HFF-Myc (cell line): ENCODE data around the gene EEFSEC.

Source experiments
- DNase-seq: peaks from one replicate; pipeline ENCODE4 v3.0.0-alpha.2; 2011; ENCODE audit warnings: low read depth; ENCODE audit errors: extremely low read depth
- H3K4me3 ChIP-seq: replicated peaks from 2 replicates; pipeline ENCODE4 v1.5.1; 2011; ENCODE audit warnings: low read depth, mild to moderate bottlenecking, control low read depth, low read length
- CTCF ChIP-seq: IDR thresholded peaks from 2 replicates; pipeline ENCODE4 v1.5.1; 2012; ENCODE audit warnings: mild to moderate bottlenecking, low read depth, low read length, control low read depth; ENCODE audit errors: missing control alignments

The EEFSEC gene

DNA sequence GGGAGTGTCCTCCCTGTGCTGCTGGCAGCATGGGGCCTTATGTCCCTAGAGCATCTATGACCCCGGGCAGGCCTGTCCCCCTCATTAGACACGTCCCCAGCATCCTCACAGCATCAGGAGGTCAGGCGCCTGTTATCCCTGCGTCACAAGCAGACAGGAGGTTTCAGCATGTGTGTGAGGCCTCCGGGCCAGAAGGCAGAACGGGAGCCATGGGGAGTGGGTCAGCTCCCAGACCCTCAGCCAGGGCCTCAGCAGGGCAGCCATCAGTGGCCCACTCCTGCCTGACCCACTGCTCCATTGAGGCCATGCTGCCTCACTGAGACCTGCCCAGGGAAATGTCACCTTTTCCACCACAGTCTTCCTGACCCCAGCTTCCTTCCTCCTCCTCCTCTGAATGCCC is 241.8 kb downstream of the EEFSEC start:
- DNase-seq = no peak

GRCh38 chr3:128395500-128396162 is 242.3 kb downstream of the EEFSEC start:
- TF ChIP-seq CTCF = no peak
- H3K4me3 ChIP-seq = no peak overlapping the region
- no peak for DNase-seq

More for the DNA sequence above, 241.8 kb downstream of the EEFSEC start:
- no peak overlapping the region for H3K4me3 ChIP-seq
- no peak for TF ChIP-seq CTCF

GRCh38 chr3:128397484-128397883 is 244.2 kb downstream of the EEFSEC start:
- H3K4me3 ChIP-seq = no peak overlapping the region
- no peak for TF ChIP-seq CTCF
- no peak for DNase-seq

DNA sequence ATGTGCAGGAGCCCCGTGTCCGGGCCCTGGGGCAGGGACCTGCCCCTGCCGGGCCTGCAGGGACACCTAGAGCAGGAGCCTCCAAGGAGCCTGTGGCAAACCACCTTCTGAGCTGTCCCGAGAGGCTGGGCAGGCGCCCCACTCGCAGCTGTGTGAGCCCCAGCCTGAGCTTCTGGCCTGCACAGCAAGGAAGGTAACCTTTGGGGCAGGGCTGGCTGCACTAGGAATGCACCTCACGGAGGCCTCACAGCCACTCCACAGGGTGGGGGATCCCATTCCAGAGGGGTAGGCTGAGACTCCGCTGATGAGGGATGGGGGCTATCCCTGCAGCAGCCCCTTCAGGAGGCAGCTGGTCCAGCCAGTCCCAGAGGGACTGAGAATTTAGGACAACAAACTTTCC is 245.3 kb downstream of the EEFSEC start:
- H3K4me3 ChIP-seq = no peak overlapping the region
- no peak for TF ChIP-seq CTCF
- DNase-seq = no peak

DNA sequence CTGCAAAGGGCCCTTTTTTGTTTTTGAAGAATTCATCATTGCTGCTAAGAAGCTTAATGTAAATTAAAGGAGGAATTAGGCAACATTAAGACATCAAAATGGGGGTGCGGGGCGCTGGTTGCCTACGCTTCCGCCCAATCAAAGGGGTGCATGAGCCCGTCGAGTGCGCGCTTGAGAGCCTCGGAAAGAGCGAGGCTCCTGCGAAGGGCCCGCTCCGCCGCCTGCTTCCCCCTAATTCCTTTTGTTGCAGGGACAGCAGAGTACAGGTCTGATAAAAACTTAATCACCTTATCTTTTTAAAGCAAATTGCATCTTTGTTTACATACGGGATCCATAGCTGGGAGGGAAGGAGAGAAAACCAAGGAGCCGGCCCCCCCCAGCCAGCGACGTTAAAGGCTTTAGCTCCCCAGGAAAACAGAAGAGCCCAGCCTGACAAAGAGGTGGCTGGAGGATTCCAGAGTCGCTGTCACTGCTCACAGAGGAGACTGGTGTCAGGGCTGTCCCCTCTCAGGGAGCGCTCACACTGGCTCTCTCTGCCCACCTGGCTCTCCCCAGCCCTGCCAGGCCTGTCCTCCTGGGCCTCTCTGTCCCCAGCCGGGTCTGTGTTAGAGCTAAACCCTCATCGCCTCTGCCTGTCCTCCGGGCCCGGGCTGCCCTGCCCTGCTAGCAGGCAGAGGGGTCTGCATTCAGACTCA is 246.1 kb downstream of the EEFSEC start:
- no peak overlapping the region for H3K4me3 ChIP-seq
- no peak for DNase-seq
- TF ChIP-seq CTCF = no peak

GRCh38 chr3:128400671-128401070 is 247.4 kb downstream of the EEFSEC start:
- no peak for DNase-seq
- TF ChIP-seq CTCF = no peak
- H3K4me3 ChIP-seq = no peak overlapping the region
